ENCODE measurements around the gene ACTL6B.

DNA sequence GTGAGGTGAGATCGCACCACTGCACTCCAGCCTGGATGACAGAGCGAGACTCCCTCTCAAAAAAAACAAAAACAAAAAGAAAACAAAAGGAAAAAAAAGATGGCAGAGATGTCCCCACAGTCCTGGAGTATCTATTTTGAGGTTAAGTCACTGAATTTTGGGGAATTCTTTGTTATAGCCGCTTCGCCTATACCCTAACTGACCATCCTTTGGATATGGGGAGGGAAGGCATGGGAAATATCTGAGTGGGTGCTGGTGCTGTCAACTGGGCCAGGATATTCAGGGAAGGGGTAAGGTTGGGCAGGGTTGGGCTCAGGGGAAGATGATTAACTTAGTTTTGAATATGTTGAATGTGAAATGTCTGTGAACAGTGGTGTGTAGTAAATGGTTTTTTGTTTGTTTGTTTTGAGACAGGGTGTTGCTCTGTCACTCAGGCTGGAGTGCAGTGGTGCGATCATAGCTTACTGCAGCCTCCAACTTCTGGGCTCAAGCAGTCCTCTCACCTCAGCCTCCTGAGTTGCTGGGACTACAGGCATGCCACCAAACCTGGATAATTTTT, 9.0 kb upstream of the ACTL6B start:
- no peak for TF ChIP-seq POLR2AphosphoS5 (IDR thresholded peaks at IDR 0.05)
- TF ChIP-seq, protein P1, sequence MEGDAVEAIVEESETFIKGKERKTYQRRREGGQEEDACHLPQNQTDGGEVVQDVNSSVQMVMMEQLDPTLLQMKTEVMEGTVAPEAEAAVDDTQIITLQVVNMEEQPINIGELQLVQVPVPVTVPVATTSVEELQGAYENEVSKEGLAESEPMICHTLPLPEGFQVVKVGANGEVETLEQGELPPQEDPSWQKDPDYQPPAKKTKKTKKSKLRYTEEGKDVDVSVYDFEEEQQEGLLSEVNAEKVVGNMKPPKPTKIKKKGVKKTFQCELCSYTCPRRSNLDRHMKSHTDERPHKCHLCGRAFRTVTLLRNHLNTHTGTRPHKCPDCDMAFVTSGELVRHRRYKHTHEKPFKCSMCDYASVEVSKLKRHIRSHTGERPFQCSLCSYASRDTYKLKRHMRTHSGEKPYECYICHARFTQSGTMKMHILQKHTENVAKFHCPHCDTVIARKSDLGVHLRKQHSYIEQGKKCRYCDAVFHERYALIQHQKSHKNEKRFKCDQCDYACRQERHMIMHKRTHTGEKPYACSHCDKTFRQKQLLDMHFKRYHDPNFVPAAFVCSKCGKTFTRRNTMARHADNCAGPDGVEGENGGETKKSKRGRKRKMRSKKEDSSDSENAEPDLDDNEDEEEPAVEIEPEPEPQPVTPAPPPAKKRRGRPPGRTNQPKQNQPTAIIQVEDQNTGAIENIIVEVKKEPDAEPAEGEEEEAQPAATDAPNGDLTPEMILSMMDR (IDR thresholded peaks at IDR 0.05): no peak

Data from breast epithelium (tissue), 3 donors.